Activated B cell treated with CpG ODN at 0.5 μM for 24 hours (primary cell): ENCODE data around the gene NAAA. TPM values are rescaled to one million over a fixed set of nuclear protein-coding genes. Genes with fewer than 3 reads are reported as not detected.
"Not testable (repeated sequence)": the region's sequence is repeated elsewhere in the genome, so short reads cannot be mapped to it uniquely, and the experiment has no call there.

ENCODE experiments used
- ATAC-seq: fragments of 200-7000 bp; cut with Tn5 transposase; one replicate; pipeline ENCODE4 v1.10.0; 2021; ENCODE audit warnings: low read depth, mild to moderate bottlenecking, moderate library complexity
- CTCF ChIA-PET: fragments of 350-600 bp; sonication (Branson Sonifier 250); formaldehyde crosslinking; loops from one replicate; lab custom pipeline; 2021; ENCODE audit warnings: antibody characterized with exemption; lab: Charles Lee
- POLR2A ChIA-PET: fragments of 350-600 bp; sonication (Branson Sonifier 250); formaldehyde crosslinking; loops from one replicate; lab custom pipeline; 2021; ENCODE audit warnings: antibody characterized with exemption; lab: Charles Lee
- DNase-seq: peaks from one replicate; pipeline ENCODE4 v3.0.0; 2022
- H3K27ac Mint-ChIP-seq: one replicate; pipeline ENCODE4 v1.8.0; 2020; ENCODE audit warnings: mixed read lengths
- H3K27me3 Mint-ChIP-seq: one replicate; pipeline ENCODE4 v1.8.0; 2021; ENCODE audit warnings: mixed read lengths
- H3K36me3 Mint-ChIP-seq: one replicate; pipeline ENCODE4 v1.8.0; 2021; ENCODE audit warnings: low read depth, mixed read lengths
- H3K4me1 Mint-ChIP-seq: one replicate; pipeline ENCODE4 v1.8.0; 2021; ENCODE audit warnings: mixed read lengths
- H3K4me3 Mint-ChIP-seq: one replicate; pipeline ENCODE4 v1.8.0; 2020; ENCODE audit warnings: mild to moderate bottlenecking, mixed read lengths
- H3K9me3 Mint-ChIP-seq: one replicate; pipeline ENCODE4 v1.8.0; 2020; ENCODE audit warnings: mixed read lengths
- intact Hi-C: fragments of 100-400 bp; cut with micrococcal nuclease; formaldehyde crosslinking; loops from one replicate; pipeline ENCODE4 v1.15.1; 2024
- total RNA-seq: library from RNA; stranded (reverse); gene quantifications from 2 replicates; pipeline ENCODE4 v1.2.3, GENCODE V29; 2022
- TF ChIP-seq, protein P1 (sequence below): fragments of 200-600 bp; IDR thresholded peaks from one replicate; pipeline ENCODE4 v1.8.0; 2022; ENCODE audit warnings: antibody characterized with exemption, mild to moderate bottlenecking

NAAA gene
- total RNA-seq, 1 donor from 2014 or later = 31.1 TPM

DNA sequence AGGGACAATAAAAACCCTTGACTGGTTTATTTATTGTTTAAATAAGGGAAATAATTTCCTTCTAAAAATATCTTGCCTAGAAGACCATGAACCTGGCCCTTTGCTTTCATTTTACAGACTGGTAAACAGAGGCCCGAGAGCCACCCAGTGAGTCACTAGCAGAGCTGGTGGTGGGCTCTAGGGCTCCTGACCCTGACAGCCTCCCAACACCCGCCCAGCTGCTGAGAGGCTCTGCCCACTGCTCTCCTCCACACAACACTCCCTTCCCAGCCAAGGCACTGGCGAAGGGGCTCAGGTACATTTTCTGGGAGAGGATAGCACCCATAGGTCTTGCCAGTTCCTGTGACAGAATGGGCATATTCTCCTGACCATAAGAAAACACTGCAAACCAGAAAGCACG is 20.5 kb downstream of the NAAA start:
- Mint-ChIP-seq H3K36me3 (peaks cover 64% of the 10 kb centered on the region), H3K4me1 (no peaks in the 10 kb centered on the region), H3K27me3 (no peaks in the 10 kb centered on the region), H3K9me3 (no peaks in the 10 kb centered on the region), H3K27ac (no peak overlapping the region), H3K4me3 (no peak overlapping the region)
- POLR2A ChIA-PET = no interaction called here
- intact Hi-C loops = no loop called here
- TF ChIP-seq, protein P1, sequence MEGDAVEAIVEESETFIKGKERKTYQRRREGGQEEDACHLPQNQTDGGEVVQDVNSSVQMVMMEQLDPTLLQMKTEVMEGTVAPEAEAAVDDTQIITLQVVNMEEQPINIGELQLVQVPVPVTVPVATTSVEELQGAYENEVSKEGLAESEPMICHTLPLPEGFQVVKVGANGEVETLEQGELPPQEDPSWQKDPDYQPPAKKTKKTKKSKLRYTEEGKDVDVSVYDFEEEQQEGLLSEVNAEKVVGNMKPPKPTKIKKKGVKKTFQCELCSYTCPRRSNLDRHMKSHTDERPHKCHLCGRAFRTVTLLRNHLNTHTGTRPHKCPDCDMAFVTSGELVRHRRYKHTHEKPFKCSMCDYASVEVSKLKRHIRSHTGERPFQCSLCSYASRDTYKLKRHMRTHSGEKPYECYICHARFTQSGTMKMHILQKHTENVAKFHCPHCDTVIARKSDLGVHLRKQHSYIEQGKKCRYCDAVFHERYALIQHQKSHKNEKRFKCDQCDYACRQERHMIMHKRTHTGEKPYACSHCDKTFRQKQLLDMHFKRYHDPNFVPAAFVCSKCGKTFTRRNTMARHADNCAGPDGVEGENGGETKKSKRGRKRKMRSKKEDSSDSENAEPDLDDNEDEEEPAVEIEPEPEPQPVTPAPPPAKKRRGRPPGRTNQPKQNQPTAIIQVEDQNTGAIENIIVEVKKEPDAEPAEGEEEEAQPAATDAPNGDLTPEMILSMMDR = no peak
- CTCF ChIA-PET = no interaction called here
- ATAC-seq = no peak
- DNase-seq = no peak

DNA sequence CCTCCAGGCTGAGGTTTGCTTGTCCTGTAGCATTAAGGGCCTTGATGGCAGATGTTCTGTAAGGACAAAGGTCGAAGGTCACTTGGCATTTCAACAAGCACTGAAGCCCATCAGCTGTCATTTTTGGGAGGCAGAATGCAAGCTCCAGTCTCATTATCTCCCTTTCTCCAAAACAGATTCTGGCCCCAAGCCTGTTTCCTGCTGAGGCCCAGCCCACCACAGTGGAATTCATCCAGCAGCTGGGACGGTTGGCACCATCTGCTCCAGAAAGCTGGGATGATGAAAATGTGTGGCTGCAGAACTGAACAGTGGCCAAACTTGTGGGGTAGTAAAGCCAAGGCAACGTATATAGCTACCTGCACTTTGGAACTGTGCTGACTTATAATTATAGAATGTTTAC is 20.9 kb downstream of the NAAA start:
- ATAC-seq (no peak), DNase-seq (no peak)
- Mint-ChIP-seq H3K36me3 (peaks cover 63% of the 10 kb centered on the region), H3K27me3 (no peaks in the 10 kb centered on the region), H3K27ac (no peak overlapping the region), H3K4me1 (no peaks in the 10 kb centered on the region), H3K9me3 (no peaks in the 10 kb centered on the region), H3K4me3 (no peak overlapping the region)
- intact Hi-C loops = loop anchor here (5.0 kb wide), 1 partner anchor 32 kb away; no protein-coding TSS in a partner anchor
- CTCF ChIA-PET = no interaction called here
- POLR2A ChIA-PET = no interaction called here
- TF ChIP-seq, protein P1 = no peak

DNA sequence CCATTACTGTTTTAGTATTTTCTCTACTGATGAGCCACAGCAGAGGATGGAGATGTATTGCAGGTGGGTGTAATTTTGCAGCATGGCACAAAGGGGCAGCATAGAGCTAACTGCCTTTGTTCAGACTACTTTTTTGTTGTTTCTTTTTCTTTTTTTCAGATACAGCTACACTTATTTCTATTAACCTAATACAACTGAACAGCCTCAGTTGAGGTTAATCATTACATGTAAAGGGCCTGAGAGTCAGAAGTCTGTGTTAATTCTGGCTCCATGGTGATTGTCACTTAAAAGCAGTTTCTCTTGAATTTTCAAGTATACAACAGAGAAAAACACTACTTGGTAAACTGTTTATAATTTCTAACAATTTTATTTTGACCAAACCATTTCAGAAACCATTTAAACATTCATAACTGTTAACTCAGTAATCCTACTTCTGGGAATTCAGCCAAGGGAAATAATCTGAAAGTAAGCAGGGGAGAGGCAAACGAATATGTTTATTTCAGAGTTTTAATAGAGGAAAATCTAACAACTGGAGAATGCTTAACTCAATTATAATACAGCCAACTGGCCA is 24.6 kb downstream of the NAAA start:
- ATAC-seq = peak; percentile 81
- DNase-seq = no peak
- no peaks in the 10 kb centered on the region for H3K9me3 Mint-ChIP-seq
- ChIA-PET CTCF (interaction anchor here (1.0 to 2.8 kb wide), 12 partner anchors 9 to 177 kb away, joined by 3 to 15 read pairs (median 4); partner anchors contain the start of gene NAAA), POLR2A (interaction anchor here (0.6 kb wide), 1 partner anchor 355 kb away, joined by 12 read pairs; no protein-coding TSS in a partner anchor)
- no peak overlapping the region for H3K4me3 Mint-ChIP-seq
- intact Hi-C loops = loop anchor here (1.0 to 5.0 kb wide), 5 partner anchors 15 to 151 kb away; partner anchors contain the start of genes NAAA and SDAD1
- H3K27me3 Mint-ChIP-seq = no peaks in the 10 kb centered on the region
- H3K4me1 Mint-ChIP-seq = no peaks in the 10 kb centered on the region
- peaks cover 56% of the 10 kb centered on the region for H3K36me3 Mint-ChIP-seq
- TF ChIP-seq, protein P1 = peak; percentile 69
- H3K27ac Mint-ChIP-seq = no peak overlapping the region

DNA sequence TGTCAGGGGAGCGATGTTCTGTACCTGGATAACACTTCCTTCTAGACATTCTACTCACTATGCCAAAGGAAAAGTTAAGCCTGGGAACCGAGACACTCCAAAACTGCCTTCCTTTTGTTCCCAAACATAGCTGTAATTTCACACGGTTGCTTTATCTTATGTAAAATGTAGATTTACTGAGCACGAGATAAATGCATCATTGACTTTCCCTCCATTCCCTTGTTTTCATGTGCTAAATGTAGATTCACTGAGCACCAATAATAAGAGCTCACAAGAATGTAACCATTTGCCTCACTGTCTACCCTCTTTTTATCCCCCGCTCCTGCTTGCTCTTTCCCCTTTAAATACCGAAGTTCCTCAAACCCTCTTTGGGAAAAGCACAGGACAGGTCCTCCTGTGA is 27.8 kb downstream of the NAAA start:
- Mint-ChIP-seq H3K27me3 (no peaks in the 10 kb centered on the region), H3K36me3 (peaks cover 40% of the 10 kb centered on the region)

DNA sequence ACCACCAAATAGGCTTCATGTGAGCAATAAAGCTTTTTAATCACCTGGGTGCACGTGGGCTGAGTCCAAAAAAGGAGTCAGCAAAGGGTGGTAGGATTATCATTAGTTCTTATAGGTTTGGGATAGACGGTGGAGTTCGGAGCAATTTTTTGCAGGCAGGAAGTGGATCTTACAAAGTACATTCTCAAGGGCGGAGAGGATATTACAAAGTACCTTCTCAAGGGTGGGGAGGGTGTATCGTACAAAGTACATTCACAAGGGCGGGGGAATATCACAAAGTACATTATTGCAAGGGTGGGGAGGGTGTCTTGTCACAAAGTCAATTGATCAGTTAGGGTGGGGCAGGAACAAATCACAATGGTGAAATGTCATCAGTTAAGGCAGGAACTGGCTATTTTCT is 30.0 kb downstream of the NAAA start:
- intact Hi-C loops, POLR2A ChIA-PET, H3K4me1 Mint-ChIP-seq, DNase-seq, H3K27me3 Mint-ChIP-seq, H3K27ac Mint-ChIP-seq, H3K4me3 Mint-ChIP-seq, H3K9me3 Mint-ChIP-seq, ATAC-seq: not testable (repeated sequence)
- CTCF ChIA-PET = interaction anchor here (1.6 kb wide), 1 partner anchor 16 kb away, joined by 4 read pairs; no protein-coding TSS in a partner anchor
- peaks cover 26% of the 10 kb centered on the region for H3K36me3 Mint-ChIP-seq

More for the DNA sequence above, 27.8 kb downstream of the NAAA start:
- Mint-ChIP-seq H3K4me3 (no peak overlapping the region), H3K9me3 (no peaks in the 10 kb centered on the region), H3K4me1 (no peaks in the 10 kb centered on the region), H3K27ac (no peak overlapping the region)
- ChIA-PET POLR2A (interaction anchor here (0.8 kb wide), 1 partner anchor 12 kb away, joined by 4 read pairs; no protein-coding TSS in a partner anchor), CTCF (interaction anchor here (1.1 to 1.3 kb wide), 2 partner anchors 12 to 18 kb away, joined by 3 to 4 read pairs; no protein-coding TSS in a partner anchor)
- no peak for ATAC-seq
- intact Hi-C loops = no loop called here
- no peak for DNase-seq
- TF ChIP-seq, protein P1 = no peak
